ENCODE measurements around the gene ELF4. TPM values are rescaled to one million over a fixed set of nuclear protein-coding genes. Genes with fewer than 3 reads are reported as not detected.

ELF4 gene
- total RNA-seq, 1 experiment from 2014 or later = 11.4 TPM

- no peak for DNase-seq (ENCODE audit: low spot score)
These were observed 62.9 kb downstream of the ELF4 start for GRCh38 chrX:130047416-130047815.

- no peak for DNase-seq (ENCODE audit: low spot score)
These were observed 70.5 kb downstream of the ELF4 start for GRCh38 chrX:130039847-130040246.

GRCh38 chrX:130034178-130034577, 76.1 kb downstream of the ELF4 start:
- DNase-seq (ENCODE audit: low spot score) = no peak

- DNase-seq (ENCODE audit: low spot score) = no peak
These were observed 77.7 kb downstream of the ELF4 start for GRCh38 chrX:130032552-130032951.

- no peak for DNase-seq (ENCODE audit: low spot score)
These were observed 79.5 kb downstream of the ELF4 start for GRCh38 chrX:130030826-130031225.

- DNase-seq (ENCODE audit: low spot score) = no peak
These were observed 82.1 kb downstream of the ELF4 start for GRCh38 chrX:130028196-130028595.

GRCh38 chrX:130027569-130027968, 82.7 kb downstream of the ELF4 start:
- no peak for DNase-seq (ENCODE audit: low spot score)

GRCh38 chrX:130025256-130025655, 85.0 kb downstream of the ELF4 start:
- no peak for DNase-seq (ENCODE audit: low spot score)

GRCh38 chrX:130024127-130024526, 86.2 kb downstream of the ELF4 start:
- peak; percentile 39 for DNase-seq (ENCODE audit: low spot score)

- DNase-seq (ENCODE audit: low spot score) = no peak
These were observed 89.5 kb downstream of the ELF4 start for GRCh38 chrX:130020661-130021324.

GRCh38 chrX:130018143-130018542, 92.2 kb downstream of the ELF4 start:
- DNase-seq (ENCODE audit: low spot score) = no peak

- no peak for DNase-seq (ENCODE audit: low spot score)
These were observed 95.1 kb downstream of the ELF4 start for GRCh38 chrX:130015181-130015580.

Other genes starting within 250 kb of the ELF4 start
- gene UTP14A, start 204.3 kb downstream of the ELF4 start, total RNA-seq (2014; rRNA removed; shearing (Covaris generic)) = 27.1 and 37.9 TPM in 2 replicates
- 0.46 and 1.3 TPM in 2 replicates for gene BCORL1, start 127.9 kb downstream of the ELF4 start, total RNA-seq (2014; rRNA removed; shearing (Covaris generic))
- gene AIFM1, start 55.3 kb upstream of the ELF4 start, total RNA-seq (2014; rRNA removed; shearing (Covaris generic)) = 35.4 and 37.8 TPM in 2 replicates
- not detected in 2 replicates for gene RAB33A, start 61.5 kb upstream of the ELF4 start, total RNA-seq (2014; rRNA removed; shearing (Covaris generic))
- 5.8 and 8.1 TPM in 2 replicates for gene ZNF280C, start 158.4 kb upstream of the ELF4 start, total RNA-seq (2014; rRNA removed; shearing (Covaris generic))
- 16.7 and 30.6 TPM in 2 replicates for gene SLC25A14, start 229.4 kb upstream of the ELF4 start, total RNA-seq (2014; rRNA removed; shearing (Covaris generic))

Measured in H4 (cell line).